Heart right ventricle (tissue), 16 donors: ENCODE data around the gene BIVM. TPM values are rescaled to one million over a fixed set of nuclear protein-coding genes. Genes with fewer than 3 reads are reported as not detected.

Experiments used
- ATAC-seq, 8 donors: fragments of 200-7000 bp; cut with Tn5 transposase; one replicate each; pipeline ENCODE4 v1.9.1; 2020; ENCODE audit warnings: mild to moderate bottlenecking in 8 of 8, moderate library complexity in 8 of 8, moderate number of reproducible peaks in 1 of 8
- DNase-seq, 2 donors: peaks; one replicate each; pipeline ENCODE4 v3.0.0-alpha.2; 2020
- H3K27ac ChIP-seq, 10 donors: fragments of 200-600 bp; sonication (generic) in 2 of 10; one replicate each; pipeline versions ENCODE4 v1.5.0 to v1.8.0; 2020 to 2022; ENCODE audit warnings: mild to moderate bottlenecking in 3 of 10
- H3K27me3 ChIP-seq, 7 donors: fragments of 200-600 bp; one replicate each; pipeline ENCODE4 v1.8.0; 2021 to 2022; ENCODE audit warnings: mild to moderate bottlenecking in 2 of 7
- H3K36me3 ChIP-seq, 9 donors: fragments of 200-600 bp; sonication (generic) in 1 of 9; one replicate each; pipeline versions ENCODE4 v1.5.0 to v1.8.0; 2020 to 2022; ENCODE audit warnings: mild to moderate bottlenecking in 2 of 9
- H3K4me1 ChIP-seq, 9 donors: fragments of 200-600 bp; sonication (generic) in 1 of 9; one replicate each; pipeline versions ENCODE4 v1.5.0 to v1.8.0; 2020 to 2022; ENCODE audit warnings: mild to moderate bottlenecking in 4 of 9
- H3K4me3 ChIP-seq, 10 donors: fragments of 200-600 bp; sonication (generic) in 2 of 10; one replicate each; pipeline versions ENCODE4 v1.5.0 to v1.8.0; 2020 to 2022; ENCODE audit warnings: mild to moderate bottlenecking in 7 of 10, moderate library complexity in 2 of 10
- H3K9me3 ChIP-seq, 11 donors: fragments of 200-600 bp in 10 of 11; sonication (generic) in 2 of 11; one replicate each; pipeline versions ENCODE4 v1.5.0 to v1.8.0; 2013 to 2022; ENCODE audit warnings: mild to moderate bottlenecking in 2 of 11, control low read depth in 1 of 11, moderate library complexity in 1 of 11
- CTCF ChIP-seq, 9 donors: fragments of 200-600 bp; sonication (generic) in 2 of 9; IDR thresholded peaks; one replicate each; pipeline versions ENCODE4 v1.5.0 to v1.8.0; 2021 to 2022; ENCODE audit warnings: antibody characterized with exemption in 9 of 9, mild to moderate bottlenecking in 5 of 9, moderate library complexity in 1 of 9
- WGBS, 2 donors: extraction: QIAGEN DNeasy Blood & Tissue Kit; methylation state at CpG; one replicate each; pipeline ENCODE4 v1.1.7; 2013; ENCODE audit warnings: inconsistent platforms in 1 of 2; 5-methylcytosine and 5-hydroxymethylcytosine counted together
- intact Hi-C, 10 donors: fragments of 100-400 bp; cut with DNase I; formaldehyde crosslinking; loops; one replicate each; pipeline versions ENCODE4 v1.11.1 to v1.14.2; 2022
- polyA plus RNA-seq, 2 donors: library from polyadenylated mRNA; stranded (reverse); fragments of 200-250 nt; gene quantifications; one replicate each; pipeline ENCODE4 v1.2.3, GENCODE V29; 2013
- total RNA-seq, 10 donors: library from RNA; stranded (reverse); fragmentation: NEBNext Ultra II Directional in 3 of 10; extraction: Animal tissue kit (Norgen Biotek cat#: 25700) in 3 of 10; gene quantifications; one replicate each; pipeline versions ENCODE4 v1.2.1 to v1.2.4, GENCODE V29; 2021 to 2023
- donor health status: Arrhythmogenic right ventricular cardiomyopathy.
- donor health status: ischemic (EF 13 %, LVEDD 7.1; RV severe dilation, severe dysfunction).
- donor health status: healthy with polysubstance abuse.
- donor health status: DM: no; HTN: yes; CAD: no.
- donor health status: DM: no; HTN: no; CAD: no.
- donor health status: ischemic (EF 25% LVEDD 6.9; RV normal size, moderate dysfunction).
- donor health status: ischemic (EF 25% LVEDD 5.7; RV mildly dilated, moderate dysfunction).
- donor health status: healthy.
- donor health status: DM: yes; HTN: yes; CAD: no.
- donor health status: Ischemic cardiomyopathy.
- donor health status: ischemic (EF 35%, LVEDD 5.7; RV mildly dilated, moderate dysfunction).
- donor health status: nonischemic (EF 11% LVEDD 7.7; RV severe dilation, severe dysfunction).
- donor health status: DM: yes; HTN: yes; CAD: no.
- donor health status: PGD.
- donor health status: ischemic (EF 29% LVEDD 5.4; RV normal size, mild dysfunction).
- donor health status: nonischemic (EF 23%, LVEDD 6.1; RV moderate dilation, normal function).

BIVM gene
- total and polyA plus RNA-seq, 12 donors: 6.7 to 37.3 (median 28.3) TPM

- Histone ChIP-seq H3K27me3 (no peaks in the 10 kb centered on the region), H3K4me1 (peaks cover 0 to 23% (median 9%) of the 10 kb centered on the region in 9 donors), H3K27ac (peak overlapping the region in 5 of 10 donors; percentile 8 to 37 (median 17)), H3K36me3 (peaks cover 0 to 98% (median 44%) of the 10 kb centered on the region in 9 donors), H3K9me3 (no peaks in the 10 kb centered on the region), H3K4me3 (no peak overlapping the region)
- peak; percentile 65 to 88 (median 80) for TF ChIP-seq CTCF (IDR thresholded peaks at IDR 0.05)
- 47 to 48% methylated on average over 22 of the region's 22 CpGs for WGBS, 2 donors
- DNase-seq (peak; percentile 33 to 48), ATAC-seq (peak; percentile 76 to 93 (median 90))
- intact Hi-C loops: no loop called here
Measured at GRCh38 chr13:102870677-102871415, 71.9 kb downstream of the BIVM start.

GRCh38 chr13:102872131-102872530, 73.2 kb downstream of the BIVM start:
- H3K27me3 ChIP-seq: no peaks in the 10 kb centered on the region
- no peak for ATAC-seq
- H3K4me3 ChIP-seq: no peak overlapping the region
- H3K4me1 ChIP-seq: peaks cover 0 to 29% (median 12%) of the 10 kb centered on the region in 9 donors
- H3K9me3 ChIP-seq: no peaks in the 10 kb centered on the region
- H3K36me3 ChIP-seq: peaks cover 0 to 98% (median 39%) of the 10 kb centered on the region in 9 donors
- no peak for TF ChIP-seq CTCF (IDR thresholded peaks at IDR 0.05)
- intact Hi-C loops: loop anchor here in 1 of 10 donors (1.0 kb wide), 1 partner anchor 20 kb away; no protein-coding TSS in a partner anchor
- no peak overlapping the region for H3K27ac ChIP-seq
- no peak for DNase-seq
- 92% methylated on average over 7 of the region's 7 CpGs for WGBS, 2 donors

- peaks cover 0 to 94% (median 37%) of the 10 kb centered on the region in 9 donors for H3K36me3 ChIP-seq
- no peak overlapping the region for H3K27ac ChIP-seq
- ATAC-seq: no peak
- peaks cover 0 to 33% (median 14%) of the 10 kb centered on the region in 9 donors for H3K4me1 ChIP-seq
- 87 to 88% methylated on average over 1 of the region's 1 CpG for WGBS, 2 donors
- H3K27me3 ChIP-seq: no peaks in the 10 kb centered on the region
- H3K9me3 ChIP-seq: no peaks in the 10 kb centered on the region
- H3K4me3 ChIP-seq: no peak overlapping the region
- DNase-seq: no peak
- TF ChIP-seq CTCF (IDR thresholded peaks at IDR 0.05): no peak
- intact Hi-C loops: loop anchor here in 1 of 10 donors (1.0 kb wide), 1 partner anchor 20 kb away; no protein-coding TSS in a partner anchor
Measured at GRCh38 chr13:102872531-102872930, 73.6 kb downstream of the BIVM start.

GRCh38 chr13:102873653-102874052, 74.7 kb downstream of the BIVM start:
- H3K36me3 ChIP-seq: peaks cover 0 to 84% (median 29%) of the 10 kb centered on the region in 9 donors
- WGBS, 2 donors: 61 to 63% methylated on average over 3 of the region's 3 CpGs
- H3K27me3 ChIP-seq: no peaks in the 10 kb centered on the region
- H3K4me1 ChIP-seq: peaks cover 0 to 42% (median 15%) of the 10 kb centered on the region in 9 donors
- H3K9me3 ChIP-seq: no peaks in the 10 kb centered on the region
- no peak for TF ChIP-seq CTCF (IDR thresholded peaks at IDR 0.05)
- no peak overlapping the region for H3K27ac ChIP-seq
- no peak overlapping the region for H3K4me3 ChIP-seq
- ATAC-seq: no peak
- intact Hi-C loops: no loop called here
- DNase-seq: no peak
